ENCODE measurements around the gene PREB.

PREB gene

DNA sequence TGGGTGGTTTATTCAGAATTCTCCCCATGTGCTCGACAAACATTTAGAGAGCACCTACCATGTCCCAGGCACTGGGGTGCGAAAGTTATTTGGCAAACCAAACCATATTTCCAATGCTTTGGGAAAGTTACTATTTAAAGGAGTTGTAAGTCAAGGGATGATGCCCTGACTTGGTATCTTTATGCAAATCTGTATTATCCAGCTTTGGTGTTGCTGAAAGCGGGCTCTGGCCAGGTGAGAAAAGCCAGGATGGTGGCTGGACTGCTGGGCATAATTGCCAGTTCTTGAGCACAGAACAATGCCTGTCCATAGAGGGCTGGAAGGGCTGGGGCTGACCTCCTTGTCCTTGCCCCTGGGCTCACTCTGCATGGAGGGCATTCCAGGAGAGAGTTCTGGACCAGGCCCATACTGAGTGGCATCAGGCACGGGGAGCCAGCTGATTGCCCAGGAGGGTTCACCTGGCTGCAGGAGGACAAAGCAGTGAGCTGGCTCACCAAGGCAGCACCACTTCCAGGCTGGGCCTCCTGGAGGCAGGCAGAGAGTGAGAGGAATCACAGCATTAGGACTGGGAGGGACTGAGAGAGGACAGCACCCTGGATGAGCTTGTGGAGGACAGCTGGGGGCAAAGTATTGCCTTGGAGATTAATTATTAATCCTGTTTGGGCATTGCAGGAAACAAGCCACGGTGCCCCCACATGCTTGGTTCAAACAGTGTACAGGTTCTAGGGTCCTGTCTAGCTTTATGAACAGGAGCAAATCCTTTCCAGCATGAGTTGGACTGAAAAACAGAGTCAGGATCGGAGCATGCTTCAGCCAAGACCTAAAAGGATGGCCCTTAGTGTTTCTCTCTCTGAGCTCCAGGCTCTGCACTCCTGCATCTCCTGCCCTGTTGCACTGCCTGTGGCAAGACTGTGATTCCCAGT is 40.7 kb downstream of the PREB start:
- no peak for DNase-seq

DNA sequence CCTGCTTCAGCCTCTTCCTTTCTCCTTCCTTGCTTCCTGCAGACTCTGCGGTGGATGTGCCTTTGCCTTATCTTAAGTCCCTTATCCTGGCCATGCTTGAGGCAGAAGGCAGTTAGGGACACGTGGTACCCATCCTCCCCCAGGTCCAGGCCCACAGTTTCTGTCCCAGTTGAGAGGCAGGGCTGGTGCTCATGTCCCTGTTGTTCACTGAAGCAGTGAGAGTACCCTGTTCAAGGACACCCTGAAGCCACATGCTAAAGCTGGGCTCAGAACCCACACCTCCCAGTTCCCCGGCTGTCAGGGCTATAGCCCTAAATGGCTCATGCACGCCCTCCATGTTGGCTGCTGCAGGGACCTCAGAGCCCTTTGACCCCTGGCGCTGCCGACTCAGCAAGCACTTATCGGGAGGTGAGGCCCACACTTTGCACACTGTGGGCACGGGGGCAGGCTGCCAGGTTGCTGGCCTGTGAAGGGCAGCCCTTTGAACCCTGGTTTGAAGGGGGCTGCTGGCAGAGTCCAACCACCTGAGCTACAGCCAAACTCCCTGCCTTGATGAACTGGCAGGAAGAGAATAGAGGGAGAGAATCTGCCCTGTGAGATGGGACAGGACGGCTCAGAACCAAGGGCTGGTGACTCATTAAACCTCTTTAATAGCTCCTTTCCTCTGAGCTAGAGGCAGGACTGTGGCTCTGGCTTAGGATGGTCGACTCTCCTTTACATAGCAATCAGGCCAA is 41.6 kb downstream of the PREB start:
- DNase-seq = no peak

DNA sequence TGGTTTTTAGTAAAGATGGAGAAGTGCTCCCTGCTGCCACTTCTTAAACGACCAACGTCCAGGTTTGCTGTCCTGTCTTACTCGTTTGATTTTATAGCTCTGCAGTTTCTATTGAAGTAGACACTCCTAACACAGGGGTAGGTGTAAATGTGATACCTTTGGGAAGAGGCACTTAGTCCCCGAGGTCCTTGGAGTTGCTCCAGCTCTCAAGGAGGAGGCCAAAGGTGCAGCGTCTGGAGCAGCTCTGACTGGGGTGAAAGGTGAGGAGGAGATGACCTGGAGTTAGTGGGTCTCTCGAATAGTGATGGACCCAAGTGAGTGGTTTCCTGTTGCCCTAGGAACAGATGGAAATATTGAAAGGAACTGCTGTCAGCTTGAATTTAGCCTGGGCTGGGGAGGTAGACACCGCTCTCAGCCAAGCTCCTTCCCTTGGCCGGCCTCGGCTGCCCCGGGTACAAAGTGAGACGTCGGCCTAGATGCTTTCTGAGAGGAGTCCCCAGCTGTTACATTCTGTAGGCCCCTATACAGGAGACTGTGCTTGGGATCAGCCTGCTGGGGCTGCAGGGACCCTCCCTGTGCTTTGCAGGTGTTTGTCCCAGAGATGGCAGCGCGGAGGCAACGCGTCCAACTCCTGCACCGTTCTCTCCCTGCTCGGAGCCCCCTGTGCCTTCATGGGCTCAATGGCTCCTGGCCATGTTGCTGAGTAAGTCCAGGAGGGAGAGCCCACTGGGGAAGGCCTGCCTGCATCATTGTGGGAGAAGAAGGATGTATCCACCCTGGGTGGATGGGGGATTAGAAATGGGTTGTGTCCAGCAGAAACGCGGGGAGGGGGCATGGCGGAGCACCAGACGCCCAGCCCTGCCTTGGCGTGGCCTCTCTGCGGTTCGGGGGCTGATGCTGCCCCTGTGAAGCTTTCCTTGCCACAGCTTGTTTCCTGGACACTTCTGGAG is 42.4 kb downstream of the PREB start:
- no peak for DNase-seq

DNA sequence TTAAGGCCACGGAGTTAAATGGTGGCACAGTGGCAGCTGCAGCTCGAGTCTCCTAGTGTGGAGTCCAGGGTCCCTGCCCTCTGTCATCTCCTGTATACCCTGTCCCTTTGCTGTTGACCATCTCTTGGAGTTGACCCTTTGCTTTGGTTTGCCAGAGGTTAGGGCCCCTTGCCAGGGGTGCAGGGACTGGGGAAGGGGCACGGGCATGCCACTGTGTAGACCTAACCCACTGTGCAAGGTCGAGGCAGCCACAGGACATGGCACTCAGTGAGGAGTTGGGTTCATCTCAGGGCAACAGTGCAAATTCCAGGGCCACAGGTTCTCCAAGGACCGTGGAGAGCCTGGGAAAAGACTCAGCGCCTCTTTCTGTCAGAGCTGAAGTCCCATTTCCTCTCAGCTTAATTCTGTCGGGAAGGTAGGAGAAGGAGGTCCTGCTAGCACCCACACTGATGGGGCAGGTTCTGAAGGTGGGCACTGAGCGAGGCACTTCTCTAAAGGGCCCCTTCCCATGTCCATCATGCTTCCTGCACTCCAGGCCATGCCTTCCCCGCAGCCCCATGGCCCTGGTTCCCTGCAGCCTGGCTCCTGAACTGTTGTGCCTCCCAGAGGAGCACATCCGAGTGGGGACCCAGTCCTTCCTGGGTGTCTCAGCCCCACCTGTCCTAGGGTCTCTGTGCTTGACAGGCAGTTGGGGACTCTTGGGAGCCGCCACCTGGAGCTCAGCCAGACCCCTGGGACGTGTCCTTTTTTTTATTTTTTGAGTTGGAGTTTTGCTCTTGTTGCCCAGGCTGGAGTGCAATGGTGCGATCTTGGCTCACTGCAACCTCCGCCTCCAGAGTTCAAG is 45.1 kb downstream of the PREB start:
- no peak for DNase-seq

DNA sequence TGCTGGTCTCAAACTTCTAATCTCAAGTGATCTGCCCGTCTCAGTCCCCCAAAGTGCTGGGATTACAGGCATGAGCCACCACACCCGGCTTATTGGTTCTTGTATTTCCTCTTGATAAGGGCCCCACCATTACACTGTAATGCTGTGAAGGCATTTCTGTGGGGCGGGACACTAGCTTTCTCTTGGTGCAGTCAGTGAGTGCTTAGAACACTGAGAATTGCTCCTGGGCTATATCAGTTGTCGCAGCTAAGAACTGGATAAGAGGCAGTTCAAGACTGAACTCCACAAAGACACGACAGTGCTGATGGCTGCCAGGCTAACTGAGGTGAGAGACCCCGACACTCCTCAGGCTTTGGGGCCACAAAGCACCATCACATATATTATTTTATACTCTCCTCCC is 45.8 kb downstream of the PREB start:
- DNase-seq = no peak

DNA sequence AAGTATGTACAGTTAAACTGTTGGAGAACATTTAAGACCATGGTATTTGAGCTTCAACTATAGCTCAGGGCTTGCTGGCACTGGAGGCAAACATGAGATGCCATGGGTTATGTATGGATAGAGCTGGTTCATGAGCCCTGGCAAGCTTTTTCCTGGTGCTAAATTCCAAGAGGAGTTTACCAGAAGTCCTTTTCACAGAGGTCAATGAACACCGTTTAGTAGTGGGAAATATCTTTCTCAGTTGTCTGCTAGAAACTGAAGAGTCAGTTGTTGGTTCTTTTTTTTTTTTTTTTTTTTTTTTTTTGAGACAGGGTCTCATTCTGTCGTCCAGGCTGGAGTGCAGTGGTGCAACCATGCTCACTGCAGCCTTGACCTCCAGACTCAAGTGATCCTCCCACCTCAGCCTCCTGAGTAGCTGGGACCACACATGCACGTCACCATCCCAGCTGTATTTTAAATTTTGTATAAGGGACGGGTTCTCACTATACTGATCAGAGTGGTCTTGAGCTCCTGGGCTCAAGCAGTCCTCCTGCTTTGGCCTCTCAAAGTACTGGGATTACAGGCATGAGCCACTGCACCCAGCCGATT is 46.5 kb downstream of the PREB start:
- DNase-seq = no peak

DNA sequence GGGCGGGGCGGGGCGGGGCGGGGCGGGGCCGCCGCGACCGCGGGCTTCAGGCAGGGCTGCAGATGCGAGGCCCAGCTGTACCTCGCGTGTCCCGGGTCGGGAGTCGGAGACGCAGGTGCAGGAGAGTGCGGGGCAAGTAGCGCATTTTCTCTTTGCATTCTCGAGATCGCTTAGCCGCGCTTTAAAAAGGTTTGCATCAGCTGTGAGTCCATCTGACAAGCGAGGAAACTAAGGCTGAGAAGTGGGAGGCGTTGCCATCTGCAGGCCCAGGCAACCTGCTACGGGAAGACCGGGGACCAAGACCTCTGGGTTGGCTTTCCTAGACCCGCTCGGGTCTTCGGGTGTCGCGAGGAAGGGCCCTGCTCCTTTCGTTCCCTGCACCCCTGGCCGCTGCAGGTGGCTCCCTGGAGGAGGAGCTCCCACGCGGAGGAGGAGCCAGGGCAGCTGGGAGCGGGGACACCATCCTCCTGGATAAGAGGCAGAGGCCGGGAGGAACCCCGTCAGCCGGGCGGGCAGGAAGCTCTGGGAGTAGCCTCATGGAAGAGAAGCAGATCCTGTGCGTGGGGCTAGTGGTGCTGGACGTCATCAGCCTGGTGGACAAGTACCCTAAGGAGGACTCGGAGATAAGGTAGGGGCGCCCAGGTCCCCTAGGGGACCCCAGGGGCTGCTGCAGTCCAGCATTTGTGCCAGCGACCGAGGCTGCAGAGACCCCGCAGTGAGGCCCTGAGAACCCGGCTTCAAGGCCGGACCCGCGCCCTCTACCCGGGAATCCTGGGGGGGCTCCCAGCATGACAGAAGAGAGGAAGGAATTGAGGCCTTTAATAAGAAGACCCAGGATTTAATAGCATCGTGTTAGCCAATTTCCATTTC is 47.5 kb downstream of the PREB start, which contains the start of gene KHK:
TSS of gene KHK (plus strand) at position 49 of the 870 bp plus-strand sequence. CDS start at position 537, 488 bp downstream.
- DNase-seq = no peak

DNA sequence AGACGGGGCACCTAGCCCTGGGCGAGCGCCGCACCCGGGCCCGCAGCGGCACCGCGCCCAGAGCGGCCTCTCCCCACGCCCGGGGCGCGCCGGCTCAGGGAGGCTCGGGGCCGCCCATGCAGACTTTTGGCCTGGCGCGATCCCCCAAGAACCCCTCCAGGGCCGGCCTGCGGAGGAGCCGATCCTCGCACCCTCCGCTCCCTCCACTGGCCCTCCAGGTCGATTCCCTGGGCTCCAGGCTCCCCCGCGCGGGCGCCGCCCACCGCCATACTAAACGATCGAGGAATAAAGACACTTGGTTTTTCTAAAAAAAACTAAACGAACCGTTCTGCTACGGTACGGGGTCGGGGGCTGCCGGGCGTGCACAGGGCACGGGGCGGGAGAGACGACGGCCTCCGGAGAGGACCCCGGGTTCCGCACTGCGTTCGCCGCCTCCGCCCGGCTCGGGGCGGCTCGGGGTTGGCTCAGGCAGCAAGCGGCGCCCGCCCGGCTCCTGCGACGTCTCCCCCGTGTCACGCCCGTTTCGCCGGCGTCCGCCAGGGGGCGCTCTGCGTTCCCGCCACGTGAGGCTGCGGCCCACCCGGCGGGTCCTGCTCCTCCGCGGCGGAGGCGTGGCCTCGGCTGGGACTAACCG is 48.2 kb downstream of the PREB start:
- peak; percentile 86 for DNase-seq

DNA sequence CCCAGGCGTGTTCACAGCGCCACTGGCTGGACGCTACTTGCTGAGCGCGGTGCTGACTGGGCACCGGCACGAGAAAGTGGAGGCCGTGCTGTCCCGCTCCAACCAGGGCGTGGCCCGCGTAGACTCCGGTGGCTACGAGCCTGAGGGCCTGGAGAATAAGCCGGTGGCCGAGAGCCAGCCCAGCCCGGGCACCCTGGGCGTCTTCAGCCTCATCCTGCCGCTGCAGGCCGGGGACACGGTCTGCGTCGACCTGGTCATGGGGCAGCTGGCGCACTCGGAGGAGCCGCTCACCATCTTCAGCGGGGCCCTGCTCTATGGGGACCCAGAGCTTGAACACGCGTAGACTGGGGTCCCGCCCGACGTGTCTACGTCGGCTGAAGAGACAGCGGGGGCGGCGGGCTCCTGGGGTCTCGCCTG is 48.8 kb downstream of the PREB start:
- no peak for DNase-seq

DNA sequence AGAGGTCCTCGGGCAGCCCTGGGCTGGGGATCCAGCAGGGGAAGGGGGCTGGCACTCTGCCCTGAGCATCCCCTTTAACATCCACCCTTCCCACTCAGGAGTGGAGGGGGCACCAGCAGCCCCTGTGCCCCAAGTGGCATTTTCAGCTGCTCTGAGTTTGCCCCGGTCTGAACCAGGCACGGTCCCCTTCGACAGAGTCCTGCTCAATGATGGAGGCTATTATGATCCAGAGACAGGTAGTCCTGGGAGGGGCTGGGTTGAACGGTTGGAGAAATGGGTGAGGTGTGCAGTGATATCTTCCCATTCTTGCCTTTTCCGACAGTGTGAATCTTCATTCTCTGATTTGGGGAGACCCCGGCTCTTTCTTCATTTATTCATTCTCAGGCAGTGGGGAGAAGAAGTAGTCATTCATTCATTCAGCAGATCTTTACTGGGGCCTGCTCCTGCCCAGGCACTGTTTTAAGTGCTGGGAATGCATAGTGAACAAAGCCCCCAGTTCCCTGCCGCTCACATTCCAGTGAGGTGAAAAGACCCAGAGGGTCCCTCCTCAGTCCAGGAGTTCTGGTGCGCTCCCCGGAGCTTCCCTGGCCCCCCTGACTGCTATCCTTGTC is 49.3 kb downstream of the PREB start:
- DNase-seq = no peak

DNA sequence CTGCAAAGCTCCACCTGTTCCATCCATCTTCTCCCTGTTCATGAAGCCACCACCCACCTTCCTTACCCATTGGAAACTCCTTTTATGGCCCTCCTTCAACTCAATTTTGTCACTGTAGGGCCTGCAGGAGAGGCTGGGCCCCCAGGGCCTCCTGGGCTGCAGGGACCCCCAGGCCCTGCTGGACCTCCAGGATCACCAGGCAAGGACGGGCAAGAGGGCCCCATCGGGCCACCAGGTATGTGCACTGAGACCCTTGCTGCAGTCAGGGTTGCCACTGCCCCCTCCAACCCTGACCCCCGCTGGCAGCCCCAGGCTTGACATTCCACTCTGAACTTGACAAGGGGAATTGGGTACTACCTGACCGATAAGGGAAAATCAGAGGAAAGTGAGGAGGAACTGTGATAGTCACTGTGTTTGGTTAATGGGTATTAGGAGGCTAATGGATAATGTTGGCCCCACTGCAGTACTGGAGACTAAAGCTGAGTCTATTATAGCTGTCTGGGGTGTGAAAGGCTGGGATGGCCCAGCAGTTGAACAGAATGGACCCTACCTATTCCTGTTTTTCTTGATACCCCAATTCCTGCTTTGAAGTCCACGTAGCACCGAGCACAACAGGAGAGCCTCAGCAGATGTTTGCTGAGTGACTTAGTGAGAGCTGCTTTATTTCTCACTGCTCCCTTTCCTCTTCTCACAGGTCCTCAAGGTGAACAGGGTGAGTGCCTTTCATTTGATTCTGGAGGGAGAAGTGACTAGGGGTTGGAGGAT is 50.0 kb downstream of the PREB start:
- DNase-seq = no peak

DNA sequence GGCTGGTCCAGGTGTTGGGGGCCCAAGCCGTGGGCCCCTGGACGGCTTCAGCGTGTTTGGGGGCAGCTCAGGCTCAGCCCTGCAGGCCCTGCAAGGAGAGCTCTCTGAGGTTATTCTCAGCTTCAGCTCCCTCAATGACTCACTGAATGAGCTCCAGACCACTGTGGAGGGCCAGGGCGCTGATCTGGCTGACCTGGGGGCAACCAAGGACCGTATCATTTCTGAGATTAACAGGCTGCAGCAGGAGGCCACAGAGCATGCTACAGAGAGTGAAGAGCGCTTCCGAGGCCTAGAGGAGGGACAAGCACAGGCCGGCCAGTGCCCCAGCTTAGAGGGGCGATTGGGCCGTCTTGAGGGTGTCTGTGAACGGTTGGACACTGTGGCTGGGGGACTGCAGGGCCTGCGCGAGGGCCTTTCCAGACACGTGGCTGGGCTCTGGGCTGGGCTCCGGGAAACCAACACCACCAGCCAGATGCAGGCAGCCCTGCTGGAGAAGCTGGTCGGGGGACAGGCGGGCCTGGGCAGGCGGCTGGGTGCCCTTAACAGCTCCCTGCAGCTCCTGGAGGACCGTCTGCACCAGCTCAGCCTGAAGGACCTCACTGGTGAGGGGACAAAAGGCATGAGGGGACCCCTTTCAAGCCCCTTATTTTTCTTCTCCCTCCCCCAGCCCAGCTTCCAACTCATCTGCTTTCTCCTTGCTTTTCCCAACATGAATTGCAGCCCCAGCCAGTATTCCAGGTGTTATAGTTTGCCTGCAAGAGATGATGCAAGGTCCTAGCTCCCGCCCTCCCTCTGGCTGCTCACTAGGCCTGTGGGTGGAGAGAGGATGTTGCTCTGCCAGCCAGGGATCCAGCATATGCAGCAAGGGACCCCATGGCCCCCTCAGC is 50.8 kb downstream of the PREB start:
- DNase-seq = no peak

DNA sequence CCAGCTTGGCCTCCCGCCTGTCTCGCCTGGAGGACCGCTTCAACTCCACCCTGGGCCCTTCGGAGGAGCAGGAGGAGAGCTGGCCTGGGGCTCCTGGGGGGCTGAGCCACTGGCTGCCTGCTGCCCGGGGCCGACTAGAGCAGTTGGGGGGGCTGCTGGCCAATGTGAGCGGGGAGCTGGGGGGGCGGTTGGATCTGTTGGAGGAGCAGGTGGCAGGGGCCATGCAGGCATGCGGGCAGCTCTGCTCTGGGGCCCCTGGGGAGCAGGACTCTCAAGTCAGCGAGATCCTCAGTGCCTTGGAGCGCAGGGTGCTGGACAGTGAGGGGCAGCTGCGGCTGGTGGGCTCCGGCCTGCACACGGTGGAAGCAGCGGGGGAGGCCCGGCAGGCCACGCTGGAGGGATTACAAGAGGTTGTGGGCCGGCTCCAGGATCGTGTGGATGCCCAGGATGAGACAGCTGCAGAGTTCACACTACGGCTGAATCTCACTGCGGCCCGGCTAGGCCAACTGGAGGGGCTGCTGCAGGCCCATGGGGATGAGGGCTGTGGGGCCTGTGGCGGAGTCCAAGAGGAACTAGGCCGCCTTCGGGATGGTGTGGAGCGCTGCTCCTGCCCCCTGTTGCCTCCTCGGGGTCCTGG is 51.5 kb downstream of the PREB start:
- no peak for DNase-seq

DNA sequence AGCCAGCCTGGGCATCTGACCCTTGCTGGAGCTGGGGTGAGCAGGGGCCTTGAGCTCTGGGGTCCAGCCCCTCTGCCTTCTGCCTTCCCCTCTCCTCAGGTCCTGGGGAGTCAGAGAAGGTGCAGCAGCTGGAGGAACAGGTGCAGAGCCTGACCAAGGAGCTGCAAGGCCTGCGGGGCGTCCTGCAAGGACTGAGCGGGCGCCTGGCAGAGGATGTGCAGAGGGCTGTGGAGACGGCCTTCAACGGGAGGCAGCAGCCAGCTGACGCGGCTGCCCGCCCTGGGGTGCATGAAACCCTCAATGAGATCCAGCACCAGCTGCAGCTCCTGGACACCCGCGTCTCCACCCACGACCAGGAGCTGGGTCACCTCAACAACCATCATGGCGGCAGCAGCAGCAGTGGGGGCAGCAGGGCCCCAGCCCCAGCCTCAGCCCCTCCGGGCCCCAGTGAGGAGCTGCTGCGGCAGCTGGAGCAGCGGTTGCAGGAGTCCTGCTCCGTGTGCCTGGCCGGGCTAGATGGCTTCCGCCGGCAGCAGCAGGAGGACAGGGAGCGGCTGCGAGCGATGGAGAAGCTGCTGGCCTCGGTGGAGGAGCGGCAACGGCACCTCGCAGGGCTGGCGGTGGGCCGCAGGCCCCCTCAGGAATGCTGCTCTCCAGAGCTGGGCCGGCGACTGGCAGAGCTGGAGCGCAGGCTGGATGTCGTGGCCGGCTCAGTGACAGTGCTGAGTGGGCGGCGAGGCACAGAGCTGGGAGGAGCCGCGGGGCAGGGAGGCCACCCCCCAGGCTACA is 52.3 kb downstream of the PREB start:
- DNase-seq = no peak
